ENCODE data around the gene NCOA5.

Gene NCOA5

GRCh38 chr20:46088409-46089166 lies 1.2 kb downstream of the NCOA5 start:
- DNase-seq = peak in 2 of 3 experiments; percentile 24 to 62

- DNase-seq = peak in 2 of 3 experiments; percentile 4 to 31
Observed at GRCh38 chr20:46087161-46087560, 2.6 kb downstream of the NCOA5 start.

GRCh38 chr20:46085179-46085851 lies 4.4 kb downstream of the NCOA5 start:
- DNase-seq = peak in 2 of 3 experiments; percentile 58 to 83

- DNase-seq = no peak
Observed at GRCh38 chr20:46084805-46085178, 5.0 kb downstream of the NCOA5 start.

GRCh38 chr20:46083531-46084061 lies 6.2 kb downstream of the NCOA5 start:
- no peak for DNase-seq

GRCh38 chr20:46083101-46083500 lies 6.7 kb downstream of the NCOA5 start:
- DNase-seq = no peak

- DNase-seq = peak in 1 of 3 experiments; percentile 52
Observed at GRCh38 chr20:46081074-46081473, 8.7 kb downstream of the NCOA5 start.

- no peak for DNase-seq
Observed at GRCh38 chr20:46078954-46079353, 10.8 kb downstream of the NCOA5 start.

GRCh38 chr20:46077642-46078305 lies 12.0 kb downstream of the NCOA5 start:
- no peak for DNase-seq

GRCh38 chr20:46076806-46077205 lies 13.0 kb downstream of the NCOA5 start:
- no peak for DNase-seq

- peak in 1 of 3 experiments; percentile 56 for DNase-seq
Observed at GRCh38 chr20:46074006-46074405, 15.8 kb downstream of the NCOA5 start.

GRCh38 chr20:46073443-46073842 lies 16.3 kb downstream of the NCOA5 start:
- DNase-seq = peak in 2 of 3 experiments; percentile 27 to 52

- DNase-seq = no peak
Observed at GRCh38 chr20:46073024-46073423, 16.7 kb downstream of the NCOA5 start.

GRCh38 chr20:46071573-46071972 lies 18.2 kb downstream of the NCOA5 start:
- no peak for DNase-seq

GRCh38 chr20:46070215-46070900 lies 19.4 kb downstream of the NCOA5 start:
- DNase-seq = no peak

- no peak for DNase-seq
Observed at GRCh38 chr20:46065691-46066090, 24.1 kb downstream of the NCOA5 start.

- no peak for DNase-seq
Observed at GRCh38 chr20:46065006-46065405, 24.8 kb downstream of the NCOA5 start.

- no peak for DNase-seq
Observed at GRCh38 chr20:46063652-46064054, 26.1 kb downstream of the NCOA5 start.

GRCh38 chr20:46063151-46063550 lies 26.6 kb downstream of the NCOA5 start:
- no peak for DNase-seq

- DNase-seq = no peak
Observed at GRCh38 chr20:46062621-46063020, 27.1 kb downstream of the NCOA5 start.

- DNase-seq = no peak
Observed at GRCh38 chr20:46062151-46062550, 27.6 kb downstream of the NCOA5 start.

- DNase-seq = no peak
Observed at GRCh38 chr20:46060975-46061374, 28.8 kb downstream of the NCOA5 start.

Data from NCI-H1417 (cell line).